K562 (cell line): ENCODE data around the gene ARHGEF3. TPM values are rescaled to one million over a fixed set of nuclear protein-coding genes. Genes with fewer than 3 reads are reported as not detected.

Source experiments
- BRCA1 ChIP-seq, 2 experiments: fragments of 450-650 bp in 1 of 2; sonication (generic) in 1 of 2; formaldehyde crosslinking in 1 of 2; IDR thresholded peaks; 2 replicates each; pipeline versions ENCODE4 v1.5.0 to v1.6.1; 2017 to 2020; ENCODE audit warnings: mild to moderate bottlenecking in 1 of 2, missing genetic modification reagents in 1 of 2
- CBFA2T2 ChIP-seq: fragments of 450-650 bp; conservative IDR thresholded peaks from 2 replicates; pipeline ENCODE4 v1.6.1; 2017; ENCODE audit warnings: mild to moderate bottlenecking
- EWSR1 ChIP-seq: fragments of 450-650 bp; IDR thresholded peaks from 2 replicates; pipeline ENCODE4 v1.6.1; 2018; ENCODE audit warnings: borderline replicate concordance, mild to moderate bottlenecking, low read depth, moderate library complexity; ENCODE audit not compliant: partially characterized antibody
- FOXP1 ChIP-seq: sonication (generic); formaldehyde crosslinking; IDR thresholded peaks from 2 replicates; pipeline ENCODE4 v1.8.0; 2022; ENCODE audit warnings: mild to moderate bottlenecking, missing genetic modification reagents
- IFI16 ChIP-seq: fragments of 250-450 bp; sonication (Bioruptor Pico); IDR thresholded peaks from 2 replicates; pipeline ENCODE4 v2.1.2; 2022; ENCODE audit warnings: mild to moderate bottlenecking, inconsistent platforms
- MCM5 ChIP-seq: fragments of 450-650 bp; IDR thresholded peaks from 2 replicates; pipeline ENCODE4 v1.6.1; 2016; ENCODE audit warnings: low read depth
- SMARCB1 ChIP-seq: IDR thresholded peaks from 2 replicates; pipeline ENCODE4 v1.6.1; 2011; ENCODE audit warnings: improper control_type of control experiment, low read depth; ENCODE audit not compliant: insufficient read length
- TCF15 ChIP-seq: fragments of 250-450 bp; sonication (Bioruptor Pico); IDR thresholded peaks from 2 replicates; pipeline ENCODE4 v1.8.0; 2022; ENCODE audit warnings: moderate library complexity, mild to moderate bottlenecking, inconsistent platforms
- ZBTB33 ChIP-seq: sonication (generic); formaldehyde crosslinking; IDR thresholded peaks from 2 replicates; pipeline ENCODE4 v1.8.1; 2023; ENCODE audit warnings: mild to moderate bottlenecking, missing genetic modification reagents
- ZFX ChIP-seq: sonication (generic); formaldehyde crosslinking; IDR thresholded peaks from 2 replicates; pipeline ENCODE4 v1.8.0; 2022; ENCODE audit warnings: mild to moderate bottlenecking, missing genetic modification reagents, moderate library complexity
- ZNF655 ChIP-seq: fragments of 250-450 bp; sonication (Bioruptor Pico); IDR thresholded peaks from 2 replicates; pipeline ENCODE4 v1.5.0; 2021
- ZNF695 ChIP-seq: fragments of 450-650 bp; formaldehyde crosslinking; IDR thresholded peaks from 2 replicates; pipeline ENCODE4 v1.4.0; 2020; ENCODE audit warnings: mild to moderate bottlenecking, moderate library complexity
- polyA plus RNA-seq, 8 experiments: library from polyadenylated mRNA; depleted of rRNA in 4 of 8; stranded (reverse) in 5 of 8; unstranded in 3 of 8; fragments of >200 nt; fragmentation: Nextera tagmentation in 2 of 8; fragmentation: Illumina TruSeq in 1 of 8; extraction: Ambion mirVana in 2 of 8; extraction: Trizol in 1 of 8; gene quantifications; 2 replicates each; pipeline versions ENCODE4 v1.2.1 to v1.2.3, GENCODE V29; 2011 to 2014; ENCODE audit warnings: inconsistent platforms in 1 of 8, missing spikeins in 1 of 8
- total RNA-seq, 7 experiments: library from RNA; depleted of rRNA in 6 of 7; stranded (reverse); fragments of >200 nt in 6 of 7; fragmentation: Illumina TruSeq in 2 of 7; extraction: Trizol in 2 of 7; gene quantifications; 2 replicates each; pipeline versions ENCODE4 v1.2.1 to v1.2.3, GENCODE V29; 2011 to 2021; ENCODE audit warnings: low replicate concordance in 1 of 7
- TF ChIP-seq, protein P1 (sequence below): IDR thresholded peaks from 2 replicates; pipeline ENCODE4 v1.6.1; 2016; ENCODE audit warnings: missing genetic modification characterization, missing compliant biosample characterization
- TF ChIP-seq, protein P2 (sequence below), 2 experiments: fragments of 250-450 bp in 1 of 2; fragments of 450-650 bp in 1 of 2; sonication (Bioruptor Pico) in 1 of 2; IDR thresholded peaks; 2 replicates each; pipeline versions ENCODE4 v1.6.1 to v1.8.0; 2016 to 2021; ENCODE audit warnings: mild to moderate bottlenecking in 2 of 2, moderate library complexity in 2 of 2, missing compliant biosample characterization in 1 of 2, missing genetic modification characterization in 1 of 2

ARHGEF3 gene
- total and polyA plus RNA-seq, 9 of the 15 experiments (the other 6 are each of a cell fraction or from before 2014, with no cell fraction given), result 0.77 to 2.7 (median 1.4) TPM

GRCh38 chr3:56683122-56683817, 118.5 kb downstream of the ARHGEF3 start, which contains the start of gene TASOR (continued):
- TF ChIP-seq IFI16 (CRISPR knock-in tag) (no peak), ZNF655 (no peak), SMARCB1 (no peak), EWSR1 (no peak), TCF15 (no peak), CBFA2T2 (no peak), ZFX (CRISPR knock-in tag) (peak; percentile 89), FOXP1 (CRISPR knock-in tag) (peak; percentile 91; the same call in 1 of the 2 replicates), ZBTB33 (CRISPR knock-in tag) (peak; percentile 71), ZNF695 (CRISPR knock-in tag) (no peak), MCM5 (no peak), BRCA1 (IDR thresholded peaks at IDR 0.05) (no peak), BRCA1 (CRISPR knock-in tag; IDR thresholded peaks at IDR 0.05) (peak; percentile 98; the same call in 1 of the 2 replicates)
- TF ChIP-seq, protein P1, sequence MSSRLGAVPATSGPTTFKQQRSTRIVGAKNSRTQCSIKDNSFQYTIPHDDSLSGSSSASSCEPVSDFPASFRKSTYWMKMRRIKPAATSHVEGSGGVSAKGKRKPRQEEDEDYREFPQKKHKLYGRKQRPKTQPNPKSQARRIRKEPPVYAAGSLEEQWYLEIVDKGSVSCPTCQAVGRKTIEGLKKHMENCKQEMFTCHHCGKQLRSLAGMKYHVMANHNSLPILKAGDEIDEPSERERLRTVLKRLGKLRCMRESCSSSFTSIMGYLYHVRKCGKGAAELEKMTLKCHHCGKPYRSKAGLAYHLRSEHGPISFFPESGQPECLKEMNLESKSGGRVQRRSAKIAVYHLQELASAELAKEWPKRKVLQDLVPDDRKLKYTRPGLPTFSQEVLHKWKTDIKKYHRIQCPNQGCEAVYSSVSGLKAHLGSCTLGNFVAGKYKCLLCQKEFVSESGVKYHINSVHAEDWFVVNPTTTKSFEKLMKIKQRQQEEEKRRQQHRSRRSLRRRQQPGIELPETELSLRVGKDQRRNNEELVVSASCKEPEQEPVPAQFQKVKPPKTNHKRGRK (tag), result no peak
- TF ChIP-seq, protein P2, sequence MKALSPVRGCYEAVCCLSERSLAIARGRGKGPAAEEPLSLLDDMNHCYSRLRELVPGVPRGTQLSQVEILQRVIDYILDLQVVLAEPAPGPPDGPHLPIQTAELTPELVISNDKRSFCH (CRISPR knock-in tag; IDR thresholded peaks at IDR 0.05), result no peak
- TF ChIP-seq, protein P2 (tag; IDR thresholded peaks at IDR 0.05), result peak; percentile 84
